H9 (cell line): ENCODE measurements around the gene PKD1. TPM values are rescaled to one million over a fixed set of nuclear protein-coding genes. Genes with fewer than 3 reads are reported as not detected.

Source experiments
- DNase-seq: peaks from one replicate; pipeline ENCODE4 v3.0.0-alpha.2; 2017
- H2AFZ ChIP-seq: one replicate; pipeline ENCODE4 v1.6.1; 2013; ENCODE audit warnings: mild to moderate bottlenecking, low read length, control low read depth, moderate library complexity
- H2AK5ac ChIP-seq: 2 replicates; pipeline ENCODE4 v1.6.1; 2013; ENCODE audit warnings: low read length, control low read depth, mixed read lengths; ENCODE audit not compliant: insufficient read length
- H2BK120ac ChIP-seq: one replicate; pipeline ENCODE4 v1.6.1; 2013; ENCODE audit warnings: low read depth, mild to moderate bottlenecking, low read length, control low read depth, inconsistent platforms; ENCODE audit not compliant: poor library complexity, severe bottlenecking
- H2BK12ac ChIP-seq: 2 replicates; pipeline ENCODE4 v1.6.1; 2013; ENCODE audit warnings: low read length, control low read depth, mixed read lengths, low read depth; ENCODE audit not compliant: insufficient read length
- H2BK15ac ChIP-seq: 2 replicates; pipeline ENCODE4 v1.6.1; 2013; ENCODE audit warnings: low read depth, low read length, control low read depth
- H2BK20ac ChIP-seq: one replicate; pipeline ENCODE4 v1.6.1; 2013; ENCODE audit warnings: low read depth, mild to moderate bottlenecking, low read length, control low read depth, inconsistent platforms; ENCODE audit not compliant: poor library complexity, severe bottlenecking
- H2BK5ac ChIP-seq: 2 replicates; pipeline ENCODE4 v1.6.1; 2013; ENCODE audit warnings: low read length, control low read depth, mixed read lengths; ENCODE audit not compliant: insufficient read length
- H3K14ac ChIP-seq: 2 replicates; pipeline ENCODE4 v1.6.1; 2013; ENCODE audit warnings: low read length, control low read depth; ENCODE audit not compliant: insufficient read depth
- H3K18ac ChIP-seq: 2 replicates; pipeline ENCODE4 v1.6.1; 2013; ENCODE audit warnings: low read depth, mild to moderate bottlenecking, mixed read lengths, low read length, control low read depth; ENCODE audit not compliant: insufficient read length
- H3K23ac ChIP-seq: 2 replicates; pipeline ENCODE4 v1.6.1; 2013; ENCODE audit warnings: low read length, control low read depth, mixed read lengths, low read depth; ENCODE audit not compliant: insufficient read length
- H3K23me2 ChIP-seq: 2 replicates; pipeline ENCODE4 v1.6.1; 2013; ENCODE audit warnings: low read depth, mild to moderate bottlenecking, mixed read lengths, low read length, control low read depth; ENCODE audit not compliant: insufficient read length, poor library complexity, severe bottlenecking
- H3K27ac ChIP-seq: 2 replicates; pipeline ENCODE4 v1.5.1; 2013; ENCODE audit warnings: low read length, control low read depth, mixed read lengths, low read depth; ENCODE audit not compliant: insufficient read length
- H3K27me3 ChIP-seq: 2 replicates; pipeline ENCODE4 v1.6.1; 2013; ENCODE audit warnings: low read length, control low read depth, inconsistent platforms; ENCODE audit not compliant: insufficient read depth
- H3K4ac ChIP-seq: 2 replicates; pipeline ENCODE4 v1.6.1; 2013; ENCODE audit warnings: low read depth, mild to moderate bottlenecking, control low read depth, inconsistent platforms, low read length, moderate library complexity
- H3K4me1 ChIP-seq: 2 replicates; pipeline ENCODE4 v1.6.1; 2013; ENCODE audit warnings: low read length, control low read depth, inconsistent platforms; ENCODE audit not compliant: insufficient read depth
- H3K4me2 ChIP-seq: 2 replicates; pipeline ENCODE4 v1.6.1; 2013; ENCODE audit warnings: low read length, control low read depth, mixed read lengths; ENCODE audit not compliant: insufficient read length, insufficient read depth
- H3K56ac ChIP-seq: 2 replicates; pipeline ENCODE4 v1.6.1; 2013; ENCODE audit warnings: low read depth, mild to moderate bottlenecking, mixed read lengths, low read length, control low read depth; ENCODE audit not compliant: insufficient read length
- H3K79me1 ChIP-seq: 2 replicates; pipeline ENCODE4 v1.6.1; 2013; ENCODE audit warnings: low read depth, mild to moderate bottlenecking, moderate library complexity, low read length, control low read depth, inconsistent platforms; ENCODE audit not compliant: insufficient read depth, poor library complexity, severe bottlenecking
- H3K79me2 ChIP-seq: 2 replicates; pipeline ENCODE4 v1.6.1; 2013; ENCODE audit warnings: low read length, control low read depth, inconsistent platforms; ENCODE audit not compliant: insufficient read depth
- H3K9ac ChIP-seq: 2 replicates; pipeline ENCODE4 v1.6.1; 2013; ENCODE audit warnings: low read length, control low read depth, mixed read lengths; ENCODE audit not compliant: insufficient read length; ENCODE audit errors: extremely low read depth
- H3K9me3 ChIP-seq: one replicate; pipeline ENCODE4 v1.6.1; 2013; ENCODE audit warnings: low read depth, low read length, inconsistent platforms; ENCODE audit not compliant: control insufficient read depth
- H3T11ph ChIP-seq: one replicate; pipeline ENCODE4 v1.6.1; 2013; ENCODE audit warnings: mild to moderate bottlenecking, low read length, control low read depth, inconsistent platforms
- H4K20me1 ChIP-seq: one replicate; pipeline ENCODE4 v1.6.1; 2013; ENCODE audit not compliant: control insufficient read depth, insufficient read length, insufficient read depth
- H4K5ac ChIP-seq: 2 replicates; pipeline ENCODE4 v1.6.1; 2013; ENCODE audit warnings: low read depth, mild to moderate bottlenecking, mixed read lengths, low read length, control low read depth; ENCODE audit not compliant: insufficient read length
- H4K8ac ChIP-seq: replicated peaks from 2 replicates; pipeline ENCODE4 v1.6.1; 2013; ENCODE audit warnings: low read length, control low read depth, mixed read lengths, low read depth; ENCODE audit not compliant: insufficient read length
- H4K91ac ChIP-seq: 2 replicates; pipeline ENCODE4 v1.6.1; 2013; ENCODE audit warnings: low read depth, mild to moderate bottlenecking, moderate library complexity, mixed read lengths, low read length, control low read depth; ENCODE audit not compliant: insufficient read length
- H3K27ac Mint-ChIP-seq, 3 experiments: 2 replicates in 2 of 3; 3 replicates in 1 of 3; pipeline ENCODE4 v1.8.0; 2020 to 2021; ENCODE audit warnings: mixed read lengths in 3 of 3, mild to moderate bottlenecking in 1 of 3, moderate library complexity in 1 of 3
- H3K27me3 Mint-ChIP-seq: 2 replicates; pipeline ENCODE4 v1.8.0; 2021; ENCODE audit warnings: low read depth, mild to moderate bottlenecking, moderate library complexity, mixed read lengths
- H3K36me3 Mint-ChIP-seq, 3 experiments: 2 replicates in 2 of 3; 3 replicates in 1 of 3; pipeline ENCODE4 v1.8.0; 2020 to 2021; ENCODE audit warnings: low read depth in 3 of 3, mixed read lengths in 3 of 3; ENCODE audit not compliant: insufficient read depth in 1 of 3
- H3K4me1 Mint-ChIP-seq, 2 experiments: 2 replicates each; pipeline ENCODE4 v1.8.0; 2020; ENCODE audit warnings: mixed read lengths in 2 of 2
- H3K4me3 Mint-ChIP-seq, 2 experiments: 2 replicates in 1 of 2; 3 replicates in 1 of 2; pipeline ENCODE4 v1.8.0; 2020 to 2021; ENCODE audit warnings: mild to moderate bottlenecking in 2 of 2, mixed read lengths in 2 of 2, moderate library complexity in 1 of 2
- H3K9me3 Mint-ChIP-seq, 2 experiments: 2 replicates in 1 of 2; 3 replicates in 1 of 2; pipeline ENCODE4 v1.8.0; 2020; ENCODE audit warnings: mild to moderate bottlenecking in 2 of 2, mixed read lengths in 2 of 2, moderate library complexity in 1 of 2
- WGBS: extraction: QIAGEN DNeasy Blood & Tissue Kit; methylation state at CpG from one replicate; pipeline ENCODE4 v1.1.7; 2013; ENCODE audit warnings: missing lambda C conversion rate, low lambda C conversion rate, mixed read lengths; ENCODE audit not compliant: insufficient read length; ENCODE audit errors: extremely low coverage; 5-methylcytosine and 5-hydroxymethylcytosine counted together
- total RNA-seq: library from RNA; stranded (reverse); gene quantifications from 2 replicates; pipeline ENCODE4 v1.2.1, GENCODE V29; 2021
- TF ChIP-seq, protein P1 (sequence below): fragments of 200-600 bp; sonication (generic); conservative IDR thresholded peaks from 3 replicates; pipeline ENCODE4 v1.8.0; 2021; ENCODE audit warnings: antibody characterized with exemption, mild to moderate bottlenecking

The PKD1 gene
- total RNA-seq, 1 experiment from 2014 or later: 88.0 TPM

GRCh38 chr16:2058420-2058819 is 77.3 kb downstream of the PKD1 start:
- Histone ChIP-seq H3K14ac (no peak overlapping the region), H4K5ac (no peak overlapping the region), H3K9ac (no peak overlapping the region), H3K4me1 (no peaks in the 10 kb centered on the region), H3K27me3 (no peaks in the 10 kb centered on the region), H2BK120ac (no peak overlapping the region), H3K4me2 (no peak overlapping the region), H3K79me2 (no peaks in the 10 kb centered on the region), H2BK5ac (no peak overlapping the region), H3K23me2 (no peaks in the 10 kb centered on the region), H3K56ac (no peak overlapping the region), H3K18ac (no peak overlapping the region), H2AFZ (no peak overlapping the region), H4K8ac (no peak overlapping the region), H3K79me1 (no peaks in the 10 kb centered on the region), H3T11ph (no peak overlapping the region), H3K23ac (no peak overlapping the region), H4K20me1 (peaks cover 2% of the 10 kb centered on the region), H2BK12ac (no peak overlapping the region), H3K27ac (no peak overlapping the region), H2AK5ac (no peak overlapping the region), H2BK20ac (no peak overlapping the region), H3K9me3 (no peaks in the 10 kb centered on the region), H2BK15ac (no peak overlapping the region), H3K4ac (no peak overlapping the region), H4K91ac (no peak overlapping the region)
- TF ChIP-seq, protein P1, sequence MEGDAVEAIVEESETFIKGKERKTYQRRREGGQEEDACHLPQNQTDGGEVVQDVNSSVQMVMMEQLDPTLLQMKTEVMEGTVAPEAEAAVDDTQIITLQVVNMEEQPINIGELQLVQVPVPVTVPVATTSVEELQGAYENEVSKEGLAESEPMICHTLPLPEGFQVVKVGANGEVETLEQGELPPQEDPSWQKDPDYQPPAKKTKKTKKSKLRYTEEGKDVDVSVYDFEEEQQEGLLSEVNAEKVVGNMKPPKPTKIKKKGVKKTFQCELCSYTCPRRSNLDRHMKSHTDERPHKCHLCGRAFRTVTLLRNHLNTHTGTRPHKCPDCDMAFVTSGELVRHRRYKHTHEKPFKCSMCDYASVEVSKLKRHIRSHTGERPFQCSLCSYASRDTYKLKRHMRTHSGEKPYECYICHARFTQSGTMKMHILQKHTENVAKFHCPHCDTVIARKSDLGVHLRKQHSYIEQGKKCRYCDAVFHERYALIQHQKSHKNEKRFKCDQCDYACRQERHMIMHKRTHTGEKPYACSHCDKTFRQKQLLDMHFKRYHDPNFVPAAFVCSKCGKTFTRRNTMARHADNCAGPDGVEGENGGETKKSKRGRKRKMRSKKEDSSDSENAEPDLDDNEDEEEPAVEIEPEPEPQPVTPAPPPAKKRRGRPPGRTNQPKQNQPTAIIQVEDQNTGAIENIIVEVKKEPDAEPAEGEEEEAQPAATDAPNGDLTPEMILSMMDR: no peak
- Mint-ChIP-seq H3K27ac (peak overlapping the region; percentile 25 to 95 (median 30); a peak in 4 of 7 replicates), H3K4me1 (no peaks in the 10 kb centered on the region), H3K27me3 (no peaks in the 10 kb centered on the region), H3K9me3 (no peaks in the 10 kb centered on the region), H3K4me3 (no peak overlapping the region; a peak in 1 of 5 replicates), H3K36me3 (peaks cover 4 to 30% (median 23%) of the 10 kb centered on the region in 3 experiments; a peak in 5 of 7 replicates)
- DNase-seq: no peak
- WGBS: no CpG with 5 or more reads among the region's 13 CpGs
